HG02571 (cell line): Measurements from ENCODE around the gene KAZN.

ENCODE experiments used
- ATAC-seq: cut with Tn5 transposase; IDR thresholded peaks from one replicate; pipeline ENCODE4 v1.9.1; 2021; ENCODE audit warnings: mild to moderate bottlenecking, moderate library complexity; ENCODE audit not compliant: unreplicated experiment

The KAZN gene

DNA sequence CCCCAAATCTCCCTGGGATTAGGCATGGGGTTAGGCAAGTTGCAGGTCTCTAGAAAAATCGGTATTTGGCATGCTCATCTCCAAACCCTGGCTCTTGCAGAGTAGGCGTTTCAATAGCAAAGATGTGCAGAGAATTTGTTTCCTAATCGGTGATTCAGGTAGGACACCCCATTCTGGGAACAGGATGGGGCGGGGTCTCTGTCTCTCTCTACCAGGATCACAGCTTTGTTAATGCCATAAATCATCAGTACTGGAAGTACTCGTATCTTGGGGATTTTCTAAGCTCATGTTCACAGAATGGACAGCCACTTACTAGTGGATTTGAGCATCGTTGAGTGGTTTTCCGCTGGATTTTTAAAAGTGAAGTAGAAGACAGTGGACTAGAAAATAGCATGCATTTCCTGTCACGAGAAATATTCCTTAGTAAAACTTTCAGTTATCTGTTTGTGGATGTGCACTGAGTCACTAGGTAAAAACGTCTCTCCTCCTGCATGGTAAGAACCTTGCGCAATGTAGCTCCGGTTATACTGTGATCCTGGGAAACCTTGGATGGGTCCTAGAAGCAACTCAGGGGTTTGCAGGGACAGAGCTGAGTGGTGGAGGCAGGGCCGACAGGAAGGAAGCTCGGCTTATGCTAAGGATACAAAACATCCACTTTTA is 560.2 kb downstream of the KAZN start:
- ATAC-seq, result no peak

DNA sequence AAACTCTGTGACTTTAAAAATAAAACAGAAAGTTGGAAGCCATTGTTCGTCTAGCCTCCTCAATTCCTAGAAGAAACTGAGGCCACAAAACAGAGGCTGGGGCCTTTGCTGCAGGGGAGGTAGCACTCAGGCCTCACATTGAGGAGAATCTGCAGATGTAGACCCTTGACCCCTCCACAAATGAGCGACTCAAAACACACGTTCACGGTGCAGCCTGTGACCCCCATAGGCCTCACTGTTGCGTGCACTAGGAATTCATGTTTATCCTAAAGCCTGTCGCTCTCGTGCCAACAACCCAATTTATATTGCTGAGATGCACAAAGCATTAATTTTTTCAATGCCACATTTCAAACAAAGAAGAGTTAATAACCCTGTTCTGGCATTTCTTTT is 560.7 kb downstream of the KAZN start:
- no peak for ATAC-seq

DNA sequence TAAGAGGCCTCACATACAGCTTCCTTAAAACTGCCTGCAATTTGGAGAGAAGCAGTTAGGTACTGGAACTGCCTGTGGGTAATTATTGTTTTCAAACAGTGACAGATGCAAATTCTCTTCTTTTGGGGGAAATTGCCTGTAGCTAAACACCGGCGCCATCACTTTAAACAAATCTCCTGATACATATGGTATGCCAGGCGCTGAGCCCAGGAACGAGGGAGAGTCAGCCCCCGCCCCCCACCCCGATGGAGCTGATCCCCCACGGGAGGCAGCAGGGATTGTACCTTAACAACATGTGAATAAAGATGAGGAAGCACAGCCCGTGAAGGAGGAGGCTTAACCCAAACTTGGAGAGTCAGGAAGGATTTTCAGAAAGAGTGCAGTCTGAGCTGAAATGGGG is 562.1 kb downstream of the KAZN start:
- no peak for ATAC-seq

DNA sequence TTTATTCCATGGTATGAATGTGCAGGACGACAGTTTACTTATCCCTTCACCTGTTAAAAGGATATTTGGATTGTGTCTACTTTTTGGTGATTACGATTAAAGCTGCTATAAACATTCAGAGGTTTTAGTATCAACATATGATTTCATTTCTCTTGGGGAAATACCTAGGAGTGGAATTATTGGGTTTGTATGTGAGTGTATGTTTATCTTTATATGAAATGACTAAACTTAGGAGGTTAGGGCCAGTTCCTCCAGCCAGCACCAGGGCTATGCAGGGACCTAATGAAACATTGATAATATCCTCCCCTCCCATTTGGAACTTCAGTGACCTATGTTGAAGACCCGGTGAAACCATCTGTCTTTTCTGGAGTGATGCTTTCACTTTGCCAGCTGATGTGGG is 568.9 kb downstream of the KAZN start:
- ATAC-seq, result no peak
